DMS114 treated with DMSO at 0.1 percent for 48 hours (cell line): ENCODE results near the gene CYB561.
"Not testable (repeated sequence)": the region's sequence is repeated elsewhere in the genome, so short reads cannot be mapped to it uniquely, and the experiment has no call there.

Experiments
- DNase-seq: peaks from one replicate; lab custom pipeline; 2025; ENCODE audit not compliant: unreplicated experiment; lab: John Stamatoyannopoulos, UW

CYB561 gene

DNA sequence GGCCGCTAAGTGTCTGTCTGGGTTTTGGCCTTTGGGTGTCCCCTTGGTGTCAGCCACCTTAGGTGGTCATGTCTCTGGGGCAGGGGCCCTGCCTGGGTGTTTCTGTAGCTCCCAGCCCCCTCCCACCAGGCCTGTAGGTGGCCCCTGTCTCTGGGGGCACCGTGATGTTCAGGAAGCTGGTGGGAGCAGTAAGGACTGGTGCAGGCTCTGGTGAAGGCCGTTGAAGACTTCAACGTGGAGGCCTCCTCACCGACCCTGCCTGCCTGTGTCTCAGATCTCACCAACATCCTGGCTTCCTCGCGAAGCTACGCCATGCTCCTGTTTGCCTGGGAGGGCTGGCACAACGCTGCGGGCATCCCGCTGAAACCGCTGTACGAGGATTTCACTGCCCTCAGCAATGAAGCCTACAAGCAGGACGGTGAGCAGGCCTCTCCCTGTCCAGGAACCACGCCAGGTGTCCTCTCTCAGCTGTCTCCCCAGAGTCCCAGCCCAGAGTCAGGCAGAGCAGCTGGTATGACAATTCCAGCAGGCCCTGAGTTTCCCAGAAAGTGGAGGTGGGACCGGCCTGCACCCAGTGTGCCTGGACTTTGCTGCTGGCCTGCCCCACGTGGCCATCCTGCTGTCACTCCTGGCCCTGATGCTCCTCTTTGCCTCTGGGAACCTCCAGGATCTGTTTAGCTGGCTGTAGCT, 33.5 kb upstream of the CYB561 start:
- no peak for DNase-seq

DNA sequence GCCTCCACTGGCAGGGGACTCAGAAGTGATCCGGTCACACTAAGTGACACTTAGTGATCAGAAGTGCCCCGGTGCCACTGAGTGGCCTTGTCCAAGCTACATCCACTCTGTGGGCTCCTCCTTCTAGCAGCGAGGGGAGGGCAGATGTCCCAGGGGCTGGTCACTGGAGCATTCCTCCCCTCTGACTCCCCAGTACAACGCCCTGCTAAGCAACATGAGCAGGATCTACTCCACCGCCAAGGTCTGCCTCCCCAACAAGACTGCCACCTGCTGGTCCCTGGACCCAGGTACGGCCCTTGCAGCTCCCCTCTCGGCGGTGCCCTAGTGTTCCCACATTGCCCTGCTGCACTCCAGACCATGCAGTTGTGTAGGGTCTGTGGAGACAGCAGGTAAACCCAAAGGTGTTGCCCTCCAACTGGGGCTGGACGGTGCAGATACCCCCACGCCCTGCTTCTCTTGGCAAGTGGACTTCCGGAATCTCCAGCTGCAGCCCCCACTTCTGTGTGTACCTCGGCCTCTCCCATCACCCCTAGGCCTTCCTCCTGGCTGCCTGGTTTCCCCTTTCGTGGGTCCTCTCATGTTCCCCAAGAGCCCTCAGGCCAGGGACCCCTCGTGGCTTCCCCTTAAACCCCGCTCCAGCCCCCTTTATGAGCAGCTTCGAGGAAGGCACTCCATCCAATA, 32.8 kb upstream of the CYB561 start:
- DNase-seq, result peak; percentile 27

DNA sequence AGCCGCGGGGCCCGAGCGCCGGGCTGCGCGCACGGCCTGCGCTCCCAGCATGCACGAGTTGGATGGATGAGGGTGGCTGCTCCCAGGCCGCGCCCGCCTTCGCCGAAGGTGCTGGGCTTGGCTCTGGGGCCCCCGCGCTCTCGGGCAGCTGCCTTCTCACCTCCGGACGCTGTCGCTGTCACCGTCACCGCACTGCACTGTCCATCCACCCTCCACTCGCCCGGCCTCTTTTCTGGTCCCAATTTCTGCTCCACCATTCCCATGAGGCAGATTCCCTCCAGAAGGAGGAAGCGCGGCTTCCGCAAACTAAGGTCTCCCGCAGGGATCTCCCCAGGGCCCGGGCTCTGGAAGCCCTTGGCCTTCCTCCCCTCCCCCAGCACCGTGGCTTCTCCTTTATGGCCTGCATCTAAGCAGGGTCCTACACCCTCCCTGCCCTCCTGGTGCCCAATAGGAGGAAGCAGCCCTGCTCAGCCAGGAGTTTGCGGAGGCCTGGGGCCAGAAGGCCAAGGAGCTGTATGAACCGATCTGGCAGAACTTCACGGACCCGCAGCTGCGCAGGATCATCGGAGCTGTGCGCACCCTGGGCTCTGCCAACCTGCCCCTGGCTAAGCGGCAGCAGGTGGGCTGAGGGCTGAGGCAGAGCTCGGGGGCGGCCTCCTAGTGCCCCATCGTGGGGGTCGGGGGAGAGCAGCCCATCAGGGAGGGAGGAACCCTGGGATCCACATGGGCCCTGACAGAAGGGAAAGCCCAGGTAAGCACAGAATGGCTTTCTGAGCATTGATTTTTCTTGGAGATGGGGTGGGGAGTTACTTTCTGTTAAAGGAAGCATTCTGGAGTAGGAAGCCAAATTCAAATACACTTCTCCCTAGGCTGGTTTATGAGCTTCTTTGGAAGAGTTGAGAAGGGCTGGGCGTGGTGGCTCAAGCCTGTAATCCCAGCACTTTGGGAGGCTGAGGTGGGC, 31.7 kb upstream of the CYB561 start:
- DNase-seq, result no peak

DNA sequence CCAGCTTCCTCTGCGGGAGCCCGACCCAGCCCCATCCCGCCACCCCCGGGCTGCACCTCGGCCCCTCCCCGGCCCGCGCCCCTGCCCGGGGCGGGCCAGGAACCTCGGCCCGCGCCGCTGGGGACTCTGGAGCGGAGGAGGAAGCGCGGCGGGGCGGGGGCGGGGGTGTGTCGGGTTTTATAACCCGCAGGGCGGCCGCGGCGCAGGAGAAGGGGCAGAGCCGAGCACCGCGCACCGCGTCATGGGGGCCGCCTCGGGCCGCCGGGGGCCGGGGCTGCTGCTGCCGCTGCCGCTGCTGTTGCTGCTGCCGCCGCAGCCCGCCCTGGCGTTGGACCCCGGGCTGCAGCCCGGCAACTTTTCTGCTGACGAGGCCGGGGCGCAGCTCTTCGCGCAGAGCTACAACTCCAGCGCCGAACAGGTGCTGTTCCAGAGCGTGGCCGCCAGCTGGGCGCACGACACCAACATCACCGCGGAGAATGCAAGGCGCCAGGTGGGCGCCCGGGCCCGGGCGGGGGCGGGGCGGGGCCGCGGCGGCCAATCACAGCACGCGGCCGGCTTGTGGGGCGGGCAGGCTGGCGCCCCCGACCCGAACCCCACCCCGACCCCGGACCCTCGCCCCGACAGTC, 30.9 kb upstream of the CYB561 start, which contains the start of gene ACE:
Gene ACE, plus strand, starts transcription at position 208 of the 626 bp plus-strand sequence. Its CDS starts 34 bp downstream, at position 242.
- DNase-seq, result no peak

- no peak for DNase-seq
These were observed 30.4 kb upstream of the CYB561 start for GRCh38 chr17:63476459-63476853.

DNA sequence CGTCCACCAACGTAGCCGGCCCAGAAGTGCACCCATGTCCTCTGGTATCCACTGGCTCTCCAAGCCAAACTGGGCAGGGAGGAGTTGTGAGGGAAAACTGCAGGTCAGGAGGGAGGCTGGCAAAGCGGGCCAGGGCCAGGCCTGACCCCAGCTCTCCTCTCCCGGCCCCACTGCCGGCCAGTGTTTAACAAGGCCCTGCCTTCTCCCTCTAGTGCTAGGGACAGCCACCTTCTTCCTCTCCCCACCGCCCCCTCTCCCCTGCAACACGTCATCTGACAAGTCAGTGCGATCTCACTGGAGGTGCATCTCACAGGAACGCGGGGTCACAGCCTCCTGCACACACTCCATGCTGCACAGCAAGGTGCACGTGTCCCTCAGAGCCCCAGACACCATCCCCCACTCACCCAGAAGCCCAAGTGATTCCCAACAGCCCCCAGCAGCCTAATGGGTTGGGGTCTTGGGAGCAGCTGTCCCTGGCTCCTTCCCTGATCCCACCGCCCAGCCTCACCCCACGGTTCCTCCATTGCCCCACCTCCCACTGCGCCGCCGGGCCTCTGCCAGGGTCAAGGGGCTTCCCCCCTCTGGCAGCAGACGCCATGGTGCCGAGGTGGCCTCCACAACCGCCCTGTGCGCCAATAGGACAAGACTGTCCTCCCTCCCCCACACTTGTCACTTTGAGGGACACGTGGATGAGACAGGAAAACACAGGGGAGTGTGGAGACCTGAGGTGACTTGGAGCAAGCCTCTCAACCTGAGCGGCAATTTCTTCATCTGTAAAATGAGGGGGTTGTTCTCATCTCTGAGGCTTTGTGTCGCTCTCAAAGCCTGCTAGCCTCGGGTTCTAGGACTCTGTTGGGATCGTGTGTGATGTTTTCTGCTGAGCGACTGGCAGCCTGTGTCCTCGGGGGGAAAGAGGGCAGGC, 29.6 kb upstream of the CYB561 start:
- DNase-seq, result no peak

- no peak for DNase-seq
These were observed 28.7 kb upstream of the CYB561 start for GRCh38 chr17:63474586-63475460.

DNA sequence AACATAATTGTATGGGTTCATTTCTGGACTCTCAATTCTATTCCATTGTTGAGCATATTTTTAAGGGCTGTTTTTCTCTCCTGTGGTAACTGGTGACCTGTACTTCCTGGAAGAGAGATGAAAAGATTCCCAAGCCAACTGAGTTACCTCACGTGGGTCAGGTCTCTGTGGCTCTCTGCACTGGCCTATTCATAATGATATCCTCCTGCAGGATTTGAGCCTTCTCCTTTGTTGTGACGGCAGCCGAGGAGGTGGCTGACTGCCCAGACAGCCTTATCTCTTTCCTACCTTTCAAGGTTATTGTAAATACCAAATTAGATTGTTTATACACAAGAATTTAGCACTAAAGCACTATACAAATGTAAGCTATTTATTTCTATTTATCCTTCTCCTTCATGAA, 28.1 kb upstream of the CYB561 start:
- DNase-seq, result no peak

DNA sequence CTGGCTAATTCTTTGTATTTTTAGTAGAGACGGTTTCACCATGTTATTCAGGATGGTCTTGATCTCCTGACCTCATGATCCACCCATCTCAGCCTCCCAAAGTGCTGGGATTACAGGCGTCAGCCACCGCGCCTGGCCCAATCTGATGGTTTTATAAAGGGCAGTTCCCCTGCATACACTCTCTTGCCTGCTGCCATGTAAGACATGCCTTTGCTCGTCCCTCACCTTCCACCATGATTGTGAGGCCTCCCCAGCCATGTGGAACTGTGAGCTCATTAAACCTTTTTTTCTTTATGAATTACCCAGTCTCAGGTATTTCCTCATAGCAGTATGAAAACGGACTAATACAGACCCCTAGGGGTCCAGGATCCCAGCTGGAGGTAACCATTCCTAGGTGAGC, 22.0 kb upstream of the CYB561 start:
- DNase-seq, result not testable (repeated sequence)

- DNase-seq, result no peak
These were observed 18.7 kb upstream of the CYB561 start for GRCh38 chr17:63464691-63465236.

DNA sequence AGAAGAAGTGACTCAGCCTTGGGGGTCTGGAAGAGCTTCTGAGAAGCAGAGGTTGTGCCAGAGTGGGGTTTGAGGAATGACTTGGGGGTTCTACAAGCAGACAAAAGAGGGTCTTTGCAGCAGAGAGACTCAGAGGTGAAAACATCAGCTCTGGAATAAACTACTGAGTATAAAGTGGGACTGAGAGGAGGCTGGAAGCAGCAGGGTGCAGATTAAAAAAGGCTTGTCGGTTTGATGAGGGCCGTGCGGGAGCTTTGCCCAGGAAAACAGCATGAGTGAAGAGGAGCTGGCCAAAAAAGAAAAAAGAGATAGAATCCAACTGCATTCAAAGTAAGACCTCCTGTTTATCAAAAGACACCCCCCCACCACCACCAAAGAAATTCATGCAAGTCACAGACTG, 17.7 kb upstream of the CYB561 start:
- no peak for DNase-seq

DNA sequence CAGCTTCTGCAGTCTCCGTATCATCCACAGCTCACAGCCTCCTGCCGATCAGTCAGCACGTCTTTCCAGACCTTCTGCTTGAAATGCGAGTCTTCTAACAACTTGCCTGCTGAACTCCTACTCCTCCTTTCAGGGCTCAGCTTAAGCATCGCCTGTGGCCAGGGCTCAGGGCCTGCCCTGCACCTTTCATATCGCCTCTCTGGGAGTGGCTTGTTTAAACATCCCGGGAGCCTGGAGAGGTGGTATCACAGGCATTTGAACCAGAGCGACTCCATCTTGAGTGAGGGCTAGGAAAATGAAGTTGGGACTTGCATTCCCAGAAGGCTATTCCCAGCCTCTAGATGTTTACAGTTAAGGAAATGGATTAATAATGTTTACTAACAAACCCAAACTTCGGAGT, 13.9 kb upstream of the CYB561 start:
- DNase-seq, result no peak

DNA sequence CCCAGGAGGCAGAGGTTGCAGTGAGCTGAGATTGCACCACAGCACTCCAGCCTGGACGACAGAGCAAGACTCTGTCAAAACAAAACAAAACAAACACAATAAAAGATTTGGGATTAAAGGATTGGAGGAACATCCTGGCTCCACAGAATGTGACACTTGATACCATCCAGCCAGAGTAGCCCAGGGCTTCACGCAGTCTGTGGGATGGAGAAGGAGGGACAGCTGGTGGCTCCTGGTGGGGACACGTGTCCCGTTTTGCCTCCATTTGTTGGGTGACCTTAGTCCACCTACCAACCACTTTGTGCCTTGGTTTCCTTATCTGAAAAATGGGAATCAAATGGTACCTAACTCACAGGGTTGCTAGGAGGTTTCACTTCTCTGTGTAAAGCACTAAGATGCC, 12.4 kb upstream of the CYB561 start:
- DNase-seq, result no peak

- DNase-seq, result no peak
These were observed 9.3 kb upstream of the CYB561 start for GRCh38 chr17:63455417-63455816.

GRCh38 chr17:63454915-63455314, 8.8 kb upstream of the CYB561 start:
- DNase-seq, result no peak

DNA sequence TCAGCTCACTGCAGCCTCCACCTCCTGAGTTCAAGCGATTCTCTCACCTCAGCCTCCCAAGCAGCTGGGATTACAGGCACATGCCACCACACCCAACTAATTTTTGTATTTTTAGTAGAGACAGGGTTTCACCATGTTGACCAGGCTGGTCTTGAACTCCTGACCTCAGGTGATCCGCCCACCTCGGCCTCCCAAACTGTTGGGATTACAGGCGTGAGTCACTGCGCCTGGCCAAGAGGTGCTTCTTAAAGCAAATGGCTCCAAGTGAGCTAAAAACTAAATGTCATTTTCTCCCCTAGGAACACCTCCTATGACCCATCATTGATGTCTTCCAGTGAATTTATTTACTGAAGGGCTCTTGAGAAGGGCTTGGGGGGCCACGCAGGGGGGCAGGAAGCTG, 8.3 kb upstream of the CYB561 start:
- not testable (repeated sequence) for DNase-seq

DNA sequence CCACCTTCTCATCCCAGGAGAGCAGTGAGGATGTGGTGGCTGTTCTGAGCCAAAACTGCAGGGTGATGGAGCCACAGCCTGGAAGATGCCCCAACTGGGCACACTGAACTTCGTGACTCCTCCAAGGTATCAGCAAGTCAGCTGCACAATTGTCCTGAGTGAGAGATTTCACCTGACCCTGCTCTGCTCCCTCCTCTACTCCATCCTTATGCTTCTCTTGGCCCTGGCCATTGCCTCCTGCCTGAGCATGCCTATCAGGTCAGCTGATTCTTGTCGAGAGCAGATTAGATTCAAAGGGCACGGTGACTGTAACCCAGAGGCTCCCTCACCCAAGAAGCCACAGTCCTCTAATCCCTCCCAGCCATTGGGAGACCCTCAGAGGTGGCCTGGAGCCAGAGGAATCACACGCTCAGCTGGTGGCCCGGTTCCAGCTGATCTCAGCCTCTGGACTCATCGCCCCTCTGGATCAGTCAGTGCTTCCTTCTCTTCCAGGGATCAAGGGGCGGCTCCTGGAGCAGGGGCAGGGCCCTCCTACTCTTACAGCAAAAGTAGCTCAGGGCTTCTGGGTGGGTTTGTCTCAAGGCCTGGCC, 7.0 kb upstream of the CYB561 start:
- DNase-seq, result no peak
